Measurements from ENCODE around the gene CCBE1.

The CCBE1 gene

DNA sequence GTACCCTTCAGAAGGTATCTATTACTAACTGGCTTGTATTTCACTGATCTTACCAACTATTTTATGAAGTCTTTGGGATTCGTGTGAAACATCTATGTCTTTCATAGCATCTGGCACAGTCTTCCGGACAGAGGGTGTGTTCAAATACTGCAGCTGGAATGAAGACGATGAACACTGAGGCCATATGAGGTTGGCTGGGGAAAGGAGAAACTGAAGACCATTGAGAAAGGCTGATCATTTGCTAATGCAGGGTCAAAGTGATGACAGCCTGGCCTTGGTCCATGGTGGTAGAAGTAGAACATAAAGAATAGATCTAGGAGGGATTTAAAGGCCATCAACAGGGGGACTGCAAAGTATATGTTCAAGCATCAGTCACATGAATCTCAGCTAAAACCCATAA lies 132.7 kb downstream of the CCBE1 start:
- DNase-seq: no peak

DNA sequence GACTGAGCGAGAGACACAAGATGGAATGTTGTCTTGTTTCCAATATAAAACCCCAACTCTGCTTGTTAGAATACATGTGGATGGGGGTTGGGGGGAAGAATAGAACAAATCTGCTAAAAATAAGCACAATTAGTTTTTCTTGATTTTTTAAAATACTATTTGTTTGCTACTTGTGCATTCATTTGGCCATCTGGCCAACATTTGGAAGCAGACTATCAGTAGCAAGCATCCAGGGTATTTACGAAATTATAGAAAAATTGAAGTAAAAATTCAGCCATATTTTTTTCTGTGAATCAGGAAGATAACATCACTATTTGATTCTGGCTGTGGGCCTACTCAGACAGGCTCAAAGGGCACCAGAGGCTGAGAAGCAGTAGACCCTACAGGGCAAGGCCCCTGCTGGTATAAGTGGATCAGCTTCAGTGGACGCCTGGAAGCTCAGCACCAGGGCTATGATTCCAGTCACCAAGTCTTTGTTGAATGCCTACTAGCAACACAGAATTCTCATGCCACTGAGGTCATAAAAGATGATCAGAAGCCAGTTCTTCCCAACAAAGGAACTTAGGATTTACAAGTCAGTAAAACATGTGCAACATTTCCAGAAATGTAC lies 133.9 kb downstream of the CCBE1 start:
- DNase-seq: no peak

DNA sequence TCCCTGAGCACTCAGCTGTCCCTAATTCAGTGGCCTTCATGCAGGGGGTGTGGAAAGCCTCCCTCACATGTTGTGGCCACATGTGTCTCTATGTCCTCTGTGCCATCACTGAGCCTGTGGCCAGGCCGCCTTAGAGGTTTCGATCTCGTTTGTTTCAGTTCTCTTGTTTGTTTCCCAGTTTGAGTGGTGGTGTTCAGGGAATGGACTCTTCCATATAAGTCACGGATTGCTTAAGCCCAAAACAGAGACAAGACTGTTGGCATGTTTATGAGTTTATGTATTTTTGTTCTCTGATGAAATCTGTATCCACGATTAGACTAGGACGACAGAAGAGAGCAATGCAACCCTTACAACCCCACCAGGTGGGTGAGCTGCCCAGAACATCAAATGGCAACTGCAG lies 134.5 kb downstream of the CCBE1 start:
- DNase-seq: no peak

DNA sequence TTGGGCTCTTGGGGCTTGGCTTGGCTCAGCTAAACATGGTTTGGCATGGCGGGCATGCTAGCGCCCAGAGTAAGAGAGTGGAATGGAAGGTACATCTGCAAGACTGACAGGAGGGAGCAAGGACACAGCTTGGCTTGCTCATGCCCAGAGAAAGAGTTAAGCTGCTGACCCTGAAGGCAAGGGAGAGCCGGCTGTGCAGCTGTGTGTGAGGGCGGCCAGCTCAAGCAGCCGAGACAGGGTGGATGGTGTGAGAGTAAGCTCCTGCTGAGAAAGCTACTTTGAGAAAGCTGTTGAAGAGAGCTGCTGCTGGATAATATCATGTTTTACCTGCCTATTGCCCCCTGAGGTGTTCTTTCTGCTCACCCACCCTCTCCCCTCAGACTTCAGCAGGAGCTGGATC lies 135.6 kb downstream of the CCBE1 start:
- DNase-seq: no peak

DNA sequence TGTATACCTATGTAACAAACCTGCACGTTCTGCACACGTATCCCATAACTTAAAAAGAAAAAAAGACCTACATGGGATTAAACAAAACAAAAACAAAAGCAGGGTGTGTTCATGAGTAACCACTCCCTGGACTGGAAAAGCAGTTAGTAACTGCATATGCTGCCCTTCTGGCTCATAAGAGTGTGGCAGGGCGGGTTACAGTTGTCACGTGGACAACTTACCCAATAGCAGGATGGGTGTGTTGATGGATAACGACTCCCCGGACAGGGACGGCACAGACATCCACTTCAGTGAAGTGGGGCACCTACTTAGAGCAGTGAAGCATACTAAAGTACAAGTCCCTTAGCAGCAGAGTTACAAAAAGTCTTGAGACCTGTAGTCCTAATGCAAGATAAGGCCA lies 136.7 kb downstream of the CCBE1 start:
- DNase-seq: no peak

DNA sequence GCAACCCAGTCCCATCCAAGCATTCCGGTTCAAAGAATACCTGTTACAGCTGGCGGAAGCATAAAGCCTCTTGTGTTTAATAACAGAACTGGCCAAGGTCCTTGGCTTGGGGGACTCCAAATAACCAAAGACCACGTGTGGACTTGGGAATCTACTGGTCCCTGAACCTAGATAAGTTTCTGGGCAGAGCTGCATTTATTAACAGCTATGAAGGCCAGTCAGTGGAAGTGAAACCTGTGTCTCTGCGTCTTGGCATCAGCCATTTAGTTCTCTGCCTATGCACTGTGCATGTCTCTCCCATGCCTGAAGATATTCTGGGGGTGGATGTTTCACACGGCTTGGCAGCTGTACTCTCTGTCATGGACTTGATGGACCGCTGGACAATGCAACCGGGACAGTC lies 137.7 kb downstream of the CCBE1 start:
- DNase-seq: no peak

DNA sequence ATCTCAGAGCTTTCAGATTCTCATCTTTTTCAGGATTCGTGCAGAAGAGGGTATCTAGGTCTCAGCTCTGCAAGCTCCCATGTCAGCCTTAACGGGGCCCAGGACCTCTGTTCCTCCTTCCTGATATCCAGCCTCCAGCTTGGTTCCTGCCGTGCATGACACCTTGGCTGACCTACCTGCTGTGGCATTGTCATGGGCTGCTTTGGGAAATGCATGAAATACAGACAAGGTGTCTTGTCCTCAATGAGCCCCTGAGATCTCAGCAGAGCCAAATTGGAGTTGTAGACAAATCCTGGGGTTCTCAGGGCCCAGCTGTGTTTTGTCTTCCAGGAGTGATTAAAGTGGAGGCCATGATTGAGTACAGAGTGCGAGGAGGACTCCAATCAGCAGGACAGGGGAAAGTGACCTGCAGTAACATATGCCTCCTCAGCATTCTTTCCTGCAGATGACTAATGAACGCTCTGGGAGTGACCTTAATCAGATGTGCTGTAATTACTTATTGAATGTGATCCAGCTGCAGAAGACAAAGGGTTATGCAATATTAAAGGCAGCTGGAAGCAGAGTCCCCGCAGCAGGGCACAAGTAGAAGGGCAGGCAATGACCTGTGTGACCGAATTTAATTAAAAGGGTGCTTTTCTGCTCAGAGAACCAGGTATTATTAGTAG lies 141.1 kb downstream of the CCBE1 start:
- DNase-seq: no peak

DNA sequence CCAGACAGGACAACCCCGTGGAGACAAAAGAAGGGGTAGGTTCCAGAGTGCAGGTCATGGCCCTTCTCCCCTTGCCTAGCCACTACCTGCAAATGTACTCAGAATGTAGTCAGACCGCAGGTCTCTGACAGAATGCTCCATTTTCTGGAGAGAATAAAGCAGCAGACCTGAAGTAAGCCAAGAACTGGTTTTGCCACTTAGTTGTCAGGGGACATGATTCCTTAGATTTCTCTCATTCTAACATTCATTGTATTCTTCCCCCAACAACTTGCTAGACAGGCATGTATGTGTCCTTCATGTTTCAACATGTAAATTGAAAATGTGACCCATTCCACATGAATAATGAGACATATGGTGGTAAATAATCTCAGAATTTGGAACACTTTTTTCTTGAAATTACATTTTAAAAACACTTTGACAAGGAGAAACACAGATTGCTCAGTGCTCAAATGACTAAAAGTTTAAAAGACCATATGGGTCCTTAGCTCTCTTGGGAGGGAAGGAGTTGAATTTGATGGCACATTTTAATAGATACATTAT lies 142.4 kb downstream of the CCBE1 start:
- no peak for DNase-seq

DNA sequence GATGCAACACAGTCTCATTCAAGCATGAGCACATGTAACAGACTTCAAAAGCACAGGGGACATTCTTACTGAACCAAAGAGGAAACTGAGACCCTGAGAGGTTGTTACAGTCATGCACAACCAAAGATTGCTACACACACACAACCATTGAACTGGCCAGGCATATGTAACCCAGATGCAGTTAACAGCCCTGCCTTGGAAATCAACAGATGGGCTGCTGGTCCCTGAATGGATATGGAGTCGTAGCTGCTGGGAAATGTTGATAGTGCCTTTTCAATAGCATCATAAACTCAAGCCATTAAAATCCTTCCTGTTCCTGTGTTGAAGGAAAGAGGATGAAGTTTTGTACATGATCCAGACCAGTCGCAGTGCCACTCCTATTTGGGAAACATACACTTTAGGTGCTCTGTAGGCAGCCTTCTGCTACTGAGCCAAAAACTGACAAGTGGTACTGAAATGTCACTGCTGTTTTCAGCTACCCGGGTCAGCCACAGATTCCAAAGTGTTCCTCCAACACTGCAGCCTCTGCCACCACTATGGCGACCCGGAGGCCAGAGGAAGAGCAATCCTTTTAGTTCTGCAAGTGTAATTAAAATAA lies 143.9 kb downstream of the CCBE1 start:
- no peak for DNase-seq

DNA sequence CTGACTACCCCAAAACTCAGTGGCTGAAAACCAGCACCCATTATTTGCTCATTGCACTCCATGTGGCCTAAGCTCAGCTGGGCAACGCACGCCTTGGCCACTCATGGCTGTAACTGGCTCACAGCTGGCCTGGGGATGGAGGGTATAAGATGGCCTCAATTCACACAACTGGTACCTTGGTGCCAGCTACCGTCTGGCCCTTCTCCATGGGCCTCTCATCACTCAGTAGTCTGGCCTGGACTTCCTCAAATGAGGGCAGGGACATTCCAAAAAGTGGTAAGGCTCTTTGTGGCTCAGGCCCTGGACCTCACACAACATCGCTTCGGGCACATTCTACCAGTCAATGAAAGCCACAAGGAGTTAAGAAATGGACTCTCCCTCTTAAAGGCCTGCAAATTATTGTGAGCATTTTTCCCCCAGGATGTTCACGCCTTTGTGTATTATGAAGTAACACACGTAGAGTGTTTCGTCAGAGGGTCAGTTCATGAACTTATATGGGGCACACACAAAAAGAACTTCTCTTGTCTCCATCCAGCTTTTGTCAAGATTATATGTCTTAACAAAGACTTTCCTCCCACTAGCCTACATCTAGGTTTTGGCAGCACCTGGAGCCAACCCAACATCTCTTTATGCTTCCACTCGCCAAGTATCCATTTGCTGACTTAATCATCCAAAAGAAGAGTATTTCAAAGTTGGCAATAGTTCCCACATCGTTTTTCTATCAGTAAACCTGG lies 145.2 kb downstream of the CCBE1 start:
- DNase-seq: no peak

DNA sequence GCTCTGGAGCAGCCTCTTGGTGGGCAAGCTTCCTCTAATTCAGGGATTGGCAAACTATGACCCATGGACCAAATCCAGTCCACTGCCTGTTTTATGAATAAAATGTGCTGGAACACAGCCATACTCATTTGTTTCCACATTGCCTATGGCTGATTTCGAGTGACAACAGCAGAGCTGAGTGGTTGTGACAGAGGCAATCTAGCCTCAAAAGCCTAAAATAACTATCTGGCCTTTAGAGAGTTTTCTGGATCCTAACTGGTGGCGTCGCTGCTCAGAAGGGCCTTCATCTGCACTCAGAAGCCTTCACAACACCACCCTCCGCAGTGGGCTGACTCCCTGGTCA lies 147.1 kb downstream of the CCBE1 start:
- no peak for DNase-seq

DNA sequence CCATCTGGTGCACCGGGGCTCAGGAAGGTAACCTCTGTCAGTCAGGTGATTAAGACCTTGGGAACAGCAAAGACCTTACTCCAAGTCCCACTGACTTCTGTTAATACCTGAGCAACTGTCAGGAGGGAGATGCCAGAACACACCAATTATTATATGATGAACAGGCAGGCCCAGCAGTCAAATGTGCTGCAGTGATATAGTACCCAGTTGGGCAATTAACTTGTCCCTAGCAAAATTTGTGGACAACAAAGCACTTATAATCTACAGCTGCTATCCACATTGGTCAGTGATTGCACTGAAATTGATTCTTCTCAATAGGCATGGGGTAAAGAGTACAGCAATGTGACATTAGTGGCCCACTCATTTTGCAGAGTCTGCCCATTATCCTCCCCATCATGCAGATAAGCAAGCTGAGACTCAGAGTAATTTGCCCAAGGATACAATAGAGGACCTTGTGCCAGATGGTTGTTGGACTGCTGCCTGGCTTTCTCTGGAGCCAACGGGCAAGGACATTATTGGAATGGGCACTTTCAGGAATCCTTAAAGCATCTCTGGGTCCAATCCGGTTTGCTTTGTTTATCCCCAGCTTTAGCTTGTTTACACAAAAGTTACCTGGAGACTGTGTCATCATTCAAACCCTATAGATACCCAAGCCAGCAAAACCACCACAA lies 147.6 kb downstream of the CCBE1 start:
- DNase-seq: no peak

DNA sequence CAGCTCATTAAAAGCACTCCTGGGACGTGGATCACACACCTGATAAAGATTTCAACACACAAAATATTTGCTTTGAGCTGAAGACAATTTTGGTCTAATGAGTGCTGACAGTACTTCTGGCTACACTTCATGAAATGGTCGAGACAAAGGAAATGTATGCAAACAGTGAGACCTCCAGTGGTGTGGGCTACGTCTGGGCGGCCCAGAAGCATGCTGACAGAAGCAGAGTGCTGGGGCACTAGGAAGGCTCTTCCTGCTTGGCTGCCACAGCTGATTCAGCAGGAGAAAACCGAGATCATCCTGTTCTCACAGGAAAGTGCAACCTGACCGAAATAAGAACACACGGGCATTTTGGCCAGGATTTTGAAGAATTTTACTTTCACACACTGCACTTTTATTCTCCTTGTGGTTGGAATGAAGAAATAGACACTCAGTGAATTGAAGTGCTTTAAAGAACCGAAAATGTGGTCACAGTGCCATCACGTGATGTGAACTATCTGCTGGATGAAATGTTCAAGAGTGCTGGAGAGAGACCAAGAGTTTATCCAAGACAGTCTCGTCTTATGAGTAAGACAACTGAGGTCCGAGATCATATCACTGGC lies 149.5 kb downstream of the CCBE1 start:
- peak; percentile 47 for DNase-seq

DNA sequence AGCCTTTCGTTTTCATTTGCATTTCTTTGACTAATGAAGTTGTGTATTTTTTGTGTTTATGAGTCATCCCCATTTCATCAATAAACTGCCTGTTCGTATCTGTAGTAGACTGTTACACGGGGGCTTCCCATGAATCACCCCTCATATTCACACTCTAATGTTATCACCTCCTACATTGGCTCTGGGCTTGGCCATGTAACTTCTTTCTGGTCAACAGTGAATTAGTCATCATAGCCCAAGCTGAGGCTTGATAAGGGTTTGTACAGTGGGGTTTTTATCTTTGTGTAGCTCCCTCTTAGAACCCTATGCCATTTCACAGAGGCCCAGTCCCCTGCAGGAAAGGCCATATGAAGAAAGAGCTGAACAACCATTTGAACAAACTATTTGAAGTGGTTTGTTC lies 151.0 kb downstream of the CCBE1 start:
- DNase-seq: no peak

DNA sequence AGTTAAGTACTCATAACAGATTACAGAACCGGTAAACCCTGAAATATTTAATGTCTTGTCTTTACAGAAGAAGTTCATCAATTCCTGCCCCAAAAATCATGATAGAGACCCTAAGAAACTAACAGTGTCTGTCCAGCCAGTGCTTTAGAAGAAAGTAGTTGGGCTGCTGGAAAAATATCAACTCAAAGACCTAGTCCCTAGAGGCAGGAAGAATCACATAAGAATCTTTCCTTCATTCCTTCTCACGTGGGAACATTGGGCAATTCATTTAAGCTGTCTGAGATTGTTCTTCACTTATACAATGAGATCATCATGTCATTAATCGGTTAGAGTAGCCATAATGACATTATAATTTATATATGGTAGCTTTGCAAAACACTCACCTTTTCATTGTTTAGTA lies 156.4 kb downstream of the CCBE1 start:
- DNase-seq: no peak

DNA sequence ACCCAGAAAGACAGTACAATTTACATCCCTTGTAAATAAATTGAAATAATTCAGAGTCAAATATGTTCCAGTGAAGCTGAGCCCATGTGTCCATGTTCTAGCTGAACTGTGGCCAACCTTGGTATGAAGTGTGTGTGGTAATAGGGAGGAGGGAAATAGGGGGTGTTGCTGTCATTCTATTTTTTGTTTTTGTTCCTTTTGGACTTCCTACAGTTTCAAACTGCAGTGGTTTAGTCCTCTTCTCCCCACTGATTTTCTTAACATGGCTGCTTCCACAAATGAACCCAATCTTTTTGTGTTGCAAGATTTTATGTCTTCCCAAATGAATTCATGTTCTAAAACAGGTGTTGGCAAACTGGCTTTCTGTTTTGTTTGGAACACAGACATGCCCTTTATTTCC lies 156.9 kb downstream of the CCBE1 start:
- no peak for DNase-seq

DNA sequence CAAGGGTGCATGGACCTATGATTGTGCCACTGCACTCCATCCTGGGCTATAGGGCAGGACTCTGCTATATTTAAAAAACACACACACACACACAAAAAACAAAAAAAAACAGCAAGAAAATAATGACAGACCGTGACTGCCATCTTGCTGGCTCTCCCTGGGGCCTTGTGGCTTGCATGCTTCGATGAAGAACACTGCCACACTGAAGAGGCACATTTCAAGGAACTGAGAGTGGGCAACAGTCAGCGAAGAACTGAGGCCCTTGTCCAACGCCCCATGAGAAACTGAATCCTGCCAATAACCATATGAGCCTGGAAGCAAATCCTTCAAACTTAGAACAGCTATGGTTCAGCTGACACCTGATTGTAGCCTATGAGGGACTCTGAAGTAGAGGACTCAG lies 158.1 kb downstream of the CCBE1 start:
- no peak for DNase-seq

DNA sequence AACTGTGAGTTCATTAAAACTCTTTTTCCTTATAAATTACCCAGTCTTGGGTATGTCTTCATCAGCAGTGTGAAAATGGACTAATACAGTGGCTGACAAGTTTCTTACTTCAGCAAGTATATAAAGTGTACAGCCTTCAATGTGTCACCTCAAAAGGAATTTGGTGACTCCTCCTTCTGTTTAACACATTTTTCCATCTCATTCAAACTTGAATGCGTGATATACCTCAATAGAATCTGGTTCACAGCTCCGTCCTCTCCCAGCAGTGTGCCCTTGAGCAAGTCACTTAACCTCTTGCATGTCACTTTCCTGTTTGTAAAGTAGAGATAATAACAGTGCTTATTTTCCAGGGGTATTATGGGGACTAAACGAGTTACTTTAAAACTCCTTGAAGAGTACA lies 159.6 kb downstream of the CCBE1 start:
- no peak for DNase-seq

DNA sequence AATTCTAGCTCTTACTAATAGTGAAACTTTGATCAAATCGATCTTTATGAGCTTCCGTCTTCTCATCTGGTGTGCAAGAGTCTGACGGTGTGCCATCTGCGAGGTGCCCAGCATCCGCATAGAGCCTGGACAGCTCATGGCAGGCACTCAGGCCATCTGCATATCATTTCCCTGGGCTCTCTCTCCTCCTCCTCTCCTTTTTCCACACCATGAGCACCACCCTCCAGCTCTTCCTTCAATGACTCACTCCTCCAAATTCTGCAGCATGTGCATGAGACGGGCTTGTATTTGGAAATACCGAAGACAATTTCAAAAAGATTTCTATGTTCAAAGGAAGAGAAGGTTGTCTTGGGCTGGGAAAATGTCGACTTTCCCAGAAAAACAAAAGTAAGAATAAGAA lies 161.1 kb downstream of the CCBE1 start:
- no peak for DNase-seq

DNA sequence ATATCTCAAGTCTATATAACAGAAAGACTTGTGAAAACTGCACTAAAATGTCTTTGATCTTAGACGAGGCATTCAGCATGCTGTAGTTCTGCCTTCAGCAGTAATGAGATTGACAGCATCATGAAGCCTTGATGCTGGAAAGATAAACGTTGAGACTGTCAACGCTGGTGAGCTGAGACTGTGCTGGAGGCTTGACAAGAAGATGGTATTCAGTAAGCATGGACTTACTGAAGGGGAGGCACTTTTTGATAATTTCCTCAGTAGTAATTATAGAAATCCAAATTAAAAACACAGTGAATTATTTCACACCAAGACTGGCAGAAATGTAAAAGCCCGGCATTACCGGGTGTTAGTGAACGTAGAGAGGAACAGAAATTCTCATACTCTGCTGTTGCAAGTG lies 162.2 kb downstream of the CCBE1 start:
- DNase-seq: no peak

DNA sequence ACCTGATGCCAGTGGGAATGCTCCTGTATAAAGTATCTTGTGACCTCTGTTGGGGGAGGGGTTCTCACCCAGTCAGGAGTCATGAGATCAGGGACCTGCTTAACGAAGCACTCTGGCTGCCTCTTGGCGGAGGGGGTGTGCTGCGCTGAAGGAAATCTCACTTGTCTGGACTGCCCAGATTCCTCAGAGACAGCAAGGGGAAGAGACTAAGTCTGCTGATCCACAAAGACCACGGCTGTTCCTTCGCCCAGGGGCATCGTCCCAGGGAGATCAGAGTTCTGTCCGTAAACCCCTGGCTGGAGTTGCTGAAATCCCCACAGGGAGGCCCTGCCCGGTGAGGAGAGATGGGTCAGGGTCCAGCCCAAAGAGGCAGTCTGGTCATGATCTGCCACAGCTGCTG lies 168.4 kb downstream of the CCBE1 start:
- no peak for DNase-seq

DNA sequence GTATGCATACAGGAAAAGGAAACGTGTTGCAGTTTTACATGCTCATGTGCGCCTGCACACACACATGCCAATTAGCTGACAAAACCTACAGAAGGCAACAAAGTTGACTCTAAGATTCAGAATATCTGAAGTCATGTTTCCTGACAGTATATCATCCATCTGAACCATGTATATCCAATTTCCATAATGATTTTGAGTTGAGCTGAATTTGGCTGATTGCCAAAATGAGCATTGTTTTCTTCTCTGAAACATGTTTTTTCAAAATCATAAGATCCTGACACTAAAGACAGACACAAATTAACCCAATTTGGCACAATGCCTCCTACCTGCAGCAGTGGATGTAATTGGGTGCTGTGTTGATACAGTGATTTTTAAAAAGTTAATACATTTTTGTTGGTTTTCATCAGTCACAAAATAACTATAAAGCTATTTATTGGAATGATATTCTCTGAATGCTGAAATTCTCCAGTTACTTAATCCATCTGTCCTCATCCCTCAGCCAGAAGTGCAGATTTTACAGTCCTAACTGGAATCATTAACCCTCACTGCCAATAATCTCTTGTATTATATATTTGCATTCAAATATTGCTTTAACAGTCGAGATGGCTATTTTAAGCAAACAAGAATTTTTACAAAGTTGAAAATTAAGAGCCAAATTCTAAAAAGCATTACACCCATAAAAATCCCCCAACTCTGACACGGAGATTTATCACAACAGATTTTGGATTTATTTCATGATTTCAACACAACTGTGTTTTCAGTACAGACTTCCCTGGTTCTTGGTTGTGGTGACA lies 176.5 kb downstream of the CCBE1 start:
- no peak for DNase-seq
